Neural progenitor cell (in vitro differentiated cells): ENCODE measurements around the gene ARHGAP9. TPM values are rescaled to one million over a fixed set of nuclear protein-coding genes. Genes with fewer than 3 reads are reported as not detected.

Experiments used
- DNase-seq: peaks from one replicate; pipeline ENCODE4 v3.0.0-alpha.2; 2016; ENCODE audit warnings: low spot score
- H2AFZ ChIP-seq: fragments of 200-600 bp; sonication (generic); replicated peaks from 2 replicates; pipeline ENCODE4 v1.6.1; 2016; ENCODE audit warnings: antibody characterized with exemption
- H3F3A ChIP-seq: fragments of 200-600 bp; sonication (generic); 2 replicates; pipeline ENCODE4 v1.6.1; 2016; ENCODE audit warnings: antibody characterized with exemption, low read depth
- H3K27ac ChIP-seq: fragments of 200-600 bp; sonication (generic); 2 replicates; pipeline ENCODE4 v1.5.1; 2016; ENCODE audit warnings: mild to moderate bottlenecking
- H3K27me3 ChIP-seq: fragments of 200-600 bp; sonication (generic); 2 replicates; pipeline ENCODE4 v1.6.1; 2016; ENCODE audit warnings: mild to moderate bottlenecking, moderate library complexity
- H3K36me3 ChIP-seq: fragments of 200-600 bp; sonication (generic); 2 replicates; pipeline ENCODE4 v1.5.1; 2016
- H3K4me1 ChIP-seq: fragments of 200-600 bp; sonication (generic); 2 replicates; pipeline ENCODE4 v1.6.1; 2016; ENCODE audit warnings: mixed run types
- H3K4me2 ChIP-seq: fragments of 200-600 bp; sonication (generic); 2 replicates; pipeline ENCODE4 v1.6.1; 2016
- H3K4me3 ChIP-seq: fragments of 200-600 bp; sonication (generic); 2 replicates; pipeline ENCODE4 v1.5.1; 2016
- H3K79me2 ChIP-seq: fragments of 200-600 bp; sonication (generic); 2 replicates; pipeline ENCODE4 v1.6.1; 2016; ENCODE audit warnings: low read depth
- H3K9ac ChIP-seq: fragments of 200-600 bp; sonication (generic); 2 replicates; pipeline ENCODE4 v1.6.1; 2016
- H3K9me3 ChIP-seq: fragments of 200-600 bp; sonication (generic); 2 replicates; pipeline ENCODE4 v1.5.1; 2016; ENCODE audit warnings: low read depth
- H4K20me1 ChIP-seq: fragments of 200-600 bp; sonication (generic); 2 replicates; pipeline ENCODE4 v1.6.1; 2016; ENCODE audit warnings: low read depth
- H3K27ac Mint-ChIP-seq: 3 replicates; pipeline ENCODE4 v1.8.0; 2021; ENCODE audit warnings: mixed read lengths
- H3K27me3 Mint-ChIP-seq: 2 replicates; pipeline ENCODE4 v1.8.0; 2022; ENCODE audit warnings: low read depth, mild to moderate bottlenecking, inconsistent platforms, moderate library complexity, mixed read lengths; ENCODE audit not compliant: insufficient read depth
- H3K36me3 Mint-ChIP-seq: 3 replicates; pipeline ENCODE4 v1.8.0; 2021; ENCODE audit warnings: mixed read lengths
- H3K4me1 Mint-ChIP-seq: 3 replicates; pipeline ENCODE4 v1.8.0; 2021; ENCODE audit warnings: mixed read lengths
- H3K4me3 Mint-ChIP-seq: 3 replicates; pipeline ENCODE4 v1.8.0; 2021; ENCODE audit warnings: mild to moderate bottlenecking, moderate library complexity, mixed read lengths
- H3K9me3 Mint-ChIP-seq: 3 replicates; pipeline ENCODE4 v1.8.0; 2020; ENCODE audit warnings: mixed read lengths
- EZH2 ChIP-seq: fragments of 200-600 bp; sonication (generic); IDR thresholded peaks from 2 replicates; pipeline ENCODE4 v1.6.1; 2017; ENCODE audit warnings: antibody characterized with exemption, mild to moderate bottlenecking, moderate library complexity
- EZH2phosphoT487 ChIP-seq: fragments of 200-600 bp; sonication (generic); IDR thresholded peaks from 2 replicates; pipeline ENCODE4 v1.6.1; 2017; ENCODE audit warnings: antibody characterized with exemption
- total RNA-seq: library from RNA; depleted of rRNA; stranded (reverse); fragments of >200 nt; gene quantifications from 2 replicates; pipeline ENCODE4 v1.2.3, GENCODE V29; 2015; ENCODE audit warnings: low replicate concordance
- TF ChIP-seq, protein P1 (sequence below): fragments of 200-600 bp; sonication (generic); IDR thresholded peaks from 2 replicates; pipeline ENCODE4 v1.5.1; 2017; ENCODE audit warnings: antibody characterized with exemption, mild to moderate bottlenecking

ARHGAP9 gene
- total RNA-seq, 1 donor from 2014 or later, result not detected

DNA sequence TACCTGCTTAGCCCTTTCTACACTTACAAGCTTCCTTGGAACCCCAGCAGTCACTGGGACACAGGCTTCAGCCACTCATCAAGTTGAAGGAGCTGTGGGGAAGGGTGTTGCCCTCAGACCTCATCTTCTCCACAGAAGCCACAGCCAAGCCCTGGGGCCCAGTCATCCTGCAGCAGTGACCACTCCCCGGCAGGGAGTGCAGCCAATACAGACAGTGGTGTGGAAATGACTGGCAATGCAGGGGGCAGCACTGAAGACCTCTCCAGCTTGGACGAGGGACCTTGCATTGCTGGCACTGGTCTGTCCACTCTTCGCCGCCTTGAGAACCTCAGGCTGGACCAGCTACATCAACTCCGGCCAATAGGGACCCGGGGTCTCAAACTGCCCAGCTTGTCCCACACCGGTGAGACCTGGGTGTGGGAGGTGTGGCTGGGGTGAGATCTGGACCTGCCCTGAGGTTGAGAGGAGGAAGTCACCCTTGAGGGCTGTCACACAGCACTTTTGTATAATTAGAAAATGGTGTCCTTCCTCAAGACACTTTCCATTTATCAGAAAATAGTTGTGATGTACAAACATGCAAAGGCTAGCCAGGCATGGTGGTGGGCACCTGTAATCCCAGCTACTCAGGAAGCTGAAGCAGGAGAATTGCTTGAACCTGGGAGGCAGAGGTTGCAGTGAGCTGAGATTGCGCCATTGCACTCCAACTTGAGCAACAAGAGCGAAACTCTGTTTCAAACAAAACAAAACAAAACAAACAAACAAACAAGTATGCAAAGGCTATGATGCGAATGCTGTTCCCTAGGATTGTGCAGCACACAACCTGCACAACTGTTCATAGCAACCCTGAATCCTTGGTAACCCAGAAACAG lies 10.1 kb downstream of the ARHGAP9 start:
- Histone ChIP-seq H3F3A (no peaks in the 10 kb centered on the region), H3K79me2 (no peaks in the 10 kb centered on the region), H3K4me2 (no peak overlapping the region), H3K9ac (no peak overlapping the region), H4K20me1 (no peaks in the 10 kb centered on the region), H3K36me3 (no peaks in the 10 kb centered on the region), H3K4me3 (no peak overlapping the region), H3K9me3 (no peaks in the 10 kb centered on the region), H3K4me1 (no peaks in the 10 kb centered on the region), H3K27me3 (peaks cover 34% of the 10 kb centered on the region), H3K27ac (no peak overlapping the region), H2AFZ (no peak overlapping the region)
- TF ChIP-seq EZH2 (no peak), EZH2phosphoT487 (no peak)
- TF ChIP-seq, protein P1, sequence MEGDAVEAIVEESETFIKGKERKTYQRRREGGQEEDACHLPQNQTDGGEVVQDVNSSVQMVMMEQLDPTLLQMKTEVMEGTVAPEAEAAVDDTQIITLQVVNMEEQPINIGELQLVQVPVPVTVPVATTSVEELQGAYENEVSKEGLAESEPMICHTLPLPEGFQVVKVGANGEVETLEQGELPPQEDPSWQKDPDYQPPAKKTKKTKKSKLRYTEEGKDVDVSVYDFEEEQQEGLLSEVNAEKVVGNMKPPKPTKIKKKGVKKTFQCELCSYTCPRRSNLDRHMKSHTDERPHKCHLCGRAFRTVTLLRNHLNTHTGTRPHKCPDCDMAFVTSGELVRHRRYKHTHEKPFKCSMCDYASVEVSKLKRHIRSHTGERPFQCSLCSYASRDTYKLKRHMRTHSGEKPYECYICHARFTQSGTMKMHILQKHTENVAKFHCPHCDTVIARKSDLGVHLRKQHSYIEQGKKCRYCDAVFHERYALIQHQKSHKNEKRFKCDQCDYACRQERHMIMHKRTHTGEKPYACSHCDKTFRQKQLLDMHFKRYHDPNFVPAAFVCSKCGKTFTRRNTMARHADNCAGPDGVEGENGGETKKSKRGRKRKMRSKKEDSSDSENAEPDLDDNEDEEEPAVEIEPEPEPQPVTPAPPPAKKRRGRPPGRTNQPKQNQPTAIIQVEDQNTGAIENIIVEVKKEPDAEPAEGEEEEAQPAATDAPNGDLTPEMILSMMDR, result no peak
- Mint-ChIP-seq H3K27me3 (peaks cover 53% of the 10 kb centered on the region), H3K36me3 (no peaks in the 10 kb centered on the region), H3K4me1 (no peaks in the 10 kb centered on the region), H3K27ac (no peak overlapping the region), H3K9me3 (no peaks in the 10 kb centered on the region), H3K4me3 (no peak overlapping the region)
- DNase-seq, result no peak

- Histone ChIP-seq H3K4me1 (no peaks in the 10 kb centered on the region), H2AFZ (no peak overlapping the region), H3K9me3 (no peaks in the 10 kb centered on the region), H3K36me3 (no peaks in the 10 kb centered on the region), H3K9ac (no peak overlapping the region), H3F3A (peaks cover under 1% of the 10 kb centered on the region), H3K79me2 (no peaks in the 10 kb centered on the region), H3K27ac (no peak overlapping the region), H4K20me1 (no peaks in the 10 kb centered on the region), H3K27me3 (peaks cover 25% of the 10 kb centered on the region), H3K4me3 (no peak overlapping the region), H3K4me2 (no peak overlapping the region)
- peaks cover 48% of the 10 kb centered on the region for H3K27me3 Mint-ChIP-seq
- DNase-seq, result no peak
- no peak overlapping the region for H3K4me3 Mint-ChIP-seq
- no peak overlapping the region for H3K27ac Mint-ChIP-seq
- H3K36me3 Mint-ChIP-seq, result no peaks in the 10 kb centered on the region
- TF ChIP-seq EZH2 (no peak), EZH2phosphoT487 (no peak)
- TF ChIP-seq, protein P1, result no peak
- H3K4me1 Mint-ChIP-seq, result peaks cover 1% of the 10 kb centered on the region
- H3K9me3 Mint-ChIP-seq, result no peaks in the 10 kb centered on the region
Measured at GRCh38 chr12:57467915-57468314, 11.8 kb downstream of the ARHGAP9 start.

- Mint-ChIP-seq H3K4me3 (no peak overlapping the region), H3K9me3 (no peaks in the 10 kb centered on the region), H3K4me1 (peaks cover 7% of the 10 kb centered on the region), H3K36me3 (no peaks in the 10 kb centered on the region), H3K27ac (no peak overlapping the region), H3K27me3 (peaks cover 45% of the 10 kb centered on the region)
- H3K9ac ChIP-seq, result no peak overlapping the region
- H3K27ac ChIP-seq, result no peak overlapping the region
- no peaks in the 10 kb centered on the region for H4K20me1 ChIP-seq
- no peaks in the 10 kb centered on the region for H3K36me3 ChIP-seq
- H2AFZ ChIP-seq, result no peak overlapping the region
- TF ChIP-seq EZH2phosphoT487 (no peak), EZH2 (no peak)
- TF ChIP-seq, protein P1, result no peak
- H3K4me3 ChIP-seq, result no peak overlapping the region
- H3K27me3 ChIP-seq, result peaks cover 22% of the 10 kb centered on the region
- H3K4me2 ChIP-seq, result no peak overlapping the region
- no peaks in the 10 kb centered on the region for H3K4me1 ChIP-seq
- no peaks in the 10 kb centered on the region for H3K9me3 ChIP-seq
- no peak for DNase-seq
- no peaks in the 10 kb centered on the region for H3K79me2 ChIP-seq
- peaks cover 6% of the 10 kb centered on the region for H3F3A ChIP-seq
Measured at GRCh38 chr12:57467212-57467874, 12.3 kb downstream of the ARHGAP9 start.
